OCI-M1 (cell line): ENCODE data around the gene IL23A.
"Not testable (repeated sequence)": the region's sequence is repeated elsewhere in the genome, so short reads cannot be mapped to it uniquely, and the experiment has no call there.

Source experiments
- DNase-seq: peaks from one replicate; lab custom pipeline; 2025; lab: John Stamatoyannopoulos, UW

IL23A gene

GRCh38 chr12:56338308-56339157 lies at the start of gene IL23A:
Gene IL23A (plus strand): TSS chr12:56338884. CDS start chr12:56339045, 161 bp downstream.
- DNase-seq: no peak

- no peak for DNase-seq
These were observed 44.9 kb upstream of the IL23A start for GRCh38 chr12:56293795-56294194.

DNA sequence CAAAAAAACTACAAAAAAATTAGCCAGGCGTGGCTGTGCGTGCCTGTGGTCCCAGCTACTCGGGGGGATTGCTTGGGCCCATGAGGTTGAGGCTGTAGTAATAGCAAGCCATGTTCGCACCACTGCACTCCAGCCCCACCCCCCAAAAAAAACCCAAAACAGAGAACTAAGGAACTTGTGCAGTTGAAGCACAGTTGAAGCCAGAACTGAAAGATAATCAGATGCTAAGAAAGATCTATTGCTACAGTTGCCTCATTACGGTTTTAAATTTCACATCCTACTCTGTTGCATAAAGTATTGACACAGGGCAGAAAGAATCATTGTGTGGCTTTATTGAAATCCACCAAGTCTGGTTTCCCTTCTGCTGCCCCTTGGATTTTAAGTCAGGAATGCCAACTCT lies 42.4 kb upstream of the IL23A start:
- peak; percentile 7 for DNase-seq

GRCh38 chr12:56297400-56297799 lies 41.3 kb upstream of the IL23A start:
- no peak for DNase-seq

DNA sequence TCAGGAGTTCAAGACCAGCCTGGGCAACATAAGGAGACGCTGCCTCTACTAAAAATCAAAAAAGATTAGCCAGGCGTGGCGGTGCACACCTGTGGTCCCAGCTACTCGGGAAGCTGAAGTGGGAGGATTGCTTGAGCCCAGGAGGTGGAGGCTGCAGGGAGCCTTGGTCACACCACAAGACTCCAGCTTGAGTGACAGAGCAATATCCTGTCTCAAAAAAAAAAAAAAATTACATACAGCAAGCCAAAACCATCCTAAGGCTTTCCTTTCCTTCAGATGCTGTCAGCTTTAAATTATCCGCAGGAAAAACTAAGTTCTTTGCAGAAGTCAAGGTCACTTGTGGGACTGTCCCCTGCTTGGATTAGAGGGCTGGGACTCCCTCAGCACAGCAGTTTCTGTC lies 39.9 kb upstream of the IL23A start:
- DNase-seq: no peak

GRCh38 chr12:56299308-56299852 lies 39.3 kb upstream of the IL23A start:
- DNase-seq: peak; percentile 68

- DNase-seq: peak; percentile 99
These were observed 38.6 kb upstream of the IL23A start, which contains the start of gene CS for GRCh38 chr12:56299853-56300643. Gene CS (minus strand): TSS chr12:56300330. CDS start chr12:56300201, 129 bp downstream.

DNA sequence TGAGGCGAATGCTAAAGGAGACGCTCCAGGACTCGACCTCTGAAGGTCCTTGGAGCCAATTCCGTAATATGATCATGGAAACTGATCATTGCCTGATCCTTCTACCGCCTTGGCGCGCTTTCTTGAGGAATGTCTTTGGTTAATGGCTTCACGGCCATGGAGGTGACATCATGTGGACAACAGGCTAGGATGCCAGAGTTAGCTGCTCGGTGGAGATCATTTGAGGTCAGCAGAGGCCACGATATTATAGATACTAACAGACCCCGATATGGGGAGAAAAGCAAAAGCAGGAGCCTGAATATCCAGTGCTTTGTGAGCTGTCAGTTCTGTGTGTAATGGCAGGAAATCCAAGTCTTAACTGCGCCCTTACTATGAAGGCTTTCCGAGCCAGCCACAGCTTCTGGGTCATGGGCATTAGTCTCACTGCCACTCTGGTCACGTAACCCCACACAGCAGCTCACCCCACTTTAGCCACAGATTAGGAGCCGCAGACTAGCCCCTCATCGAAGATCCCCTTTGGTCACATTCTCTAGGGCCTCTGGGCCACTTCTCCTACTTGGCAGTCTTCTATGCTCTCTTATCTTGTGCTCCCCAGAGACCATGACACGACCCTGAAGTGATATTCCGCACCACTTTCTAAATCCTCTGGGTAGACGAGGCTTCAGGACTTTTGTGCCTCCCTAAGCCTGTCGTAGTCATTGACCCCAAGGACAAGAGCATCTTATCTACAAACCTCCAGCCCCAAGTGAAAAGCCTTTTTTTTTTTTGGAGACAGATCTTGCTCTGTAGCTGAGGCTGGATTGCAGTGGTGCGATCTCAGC lies 37.8 kb upstream of the IL23A start:
- peak; percentile 93 for DNase-seq

GRCh38 chr12:56304276-56304675 lies 34.4 kb upstream of the IL23A start:
- no peak for DNase-seq

GRCh38 chr12:56304872-56305590 lies 33.7 kb upstream of the IL23A start:
- DNase-seq: no peak

- no peak for DNase-seq
These were observed 31.3 kb upstream of the IL23A start for GRCh38 chr12:56307221-56307965.

GRCh38 chr12:56308714-56309113 lies 30.0 kb upstream of the IL23A start:
- no peak for DNase-seq

GRCh38 chr12:56311003-56311402 lies 27.7 kb upstream of the IL23A start:
- DNase-seq: no peak

DNA sequence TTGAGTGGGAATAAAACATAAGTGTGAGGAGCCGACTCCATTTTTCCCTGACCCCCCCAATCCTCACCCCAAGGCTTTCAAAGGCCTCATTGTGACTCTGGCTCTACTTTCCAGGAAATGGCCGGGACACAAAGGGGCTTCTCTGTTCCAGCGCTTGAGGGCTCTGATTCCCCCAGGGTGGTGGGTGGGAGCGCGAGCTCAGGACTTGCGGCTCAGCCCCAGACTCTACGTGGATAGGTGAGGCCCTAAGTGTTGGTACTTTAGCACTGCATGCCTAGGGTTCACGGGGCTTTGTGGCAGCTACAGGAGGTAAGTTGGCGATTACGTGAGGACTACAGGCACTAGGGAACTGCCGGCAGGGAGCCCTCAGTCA lies 23.4 kb upstream of the IL23A start:
- peak; percentile 61 for DNase-seq

GRCh38 chr12:56315622-56316473 lies 22.8 kb upstream of the IL23A start, which contains the start of gene CNPY2:
Gene CNPY2 (minus strand): TSS chr12:56315988. CDS start chr12:56315217, 771 bp downstream.
- DNase-seq: peak; percentile 96

DNA sequence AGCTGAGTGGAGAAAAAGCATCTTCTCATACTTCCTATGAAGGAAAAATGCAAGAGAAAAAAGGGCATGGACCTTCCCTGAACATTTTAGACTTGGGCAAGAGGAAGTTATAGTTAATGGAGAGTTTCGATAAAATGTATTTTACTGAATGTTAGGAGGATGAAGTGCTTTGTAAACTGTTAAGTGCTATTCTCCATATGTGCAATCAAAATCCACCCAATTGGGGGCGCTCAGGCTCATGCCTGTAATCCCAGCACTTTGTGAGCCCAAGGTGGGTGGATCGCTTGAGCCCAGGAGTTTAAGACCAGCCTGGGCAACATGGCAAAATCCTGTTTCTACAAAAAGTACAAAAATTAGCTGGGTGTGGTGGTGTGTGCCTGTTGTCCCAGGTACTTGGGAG lies 21.0 kb upstream of the IL23A start:
- DNase-seq: peak; percentile 13

- DNase-seq: peak; percentile 16
These were observed 17.7 kb upstream of the IL23A start for GRCh38 chr12:56321027-56321426.

- DNase-seq: not testable (repeated sequence)
These were observed 17.1 kb upstream of the IL23A start for GRCh38 chr12:56321610-56322009.

DNA sequence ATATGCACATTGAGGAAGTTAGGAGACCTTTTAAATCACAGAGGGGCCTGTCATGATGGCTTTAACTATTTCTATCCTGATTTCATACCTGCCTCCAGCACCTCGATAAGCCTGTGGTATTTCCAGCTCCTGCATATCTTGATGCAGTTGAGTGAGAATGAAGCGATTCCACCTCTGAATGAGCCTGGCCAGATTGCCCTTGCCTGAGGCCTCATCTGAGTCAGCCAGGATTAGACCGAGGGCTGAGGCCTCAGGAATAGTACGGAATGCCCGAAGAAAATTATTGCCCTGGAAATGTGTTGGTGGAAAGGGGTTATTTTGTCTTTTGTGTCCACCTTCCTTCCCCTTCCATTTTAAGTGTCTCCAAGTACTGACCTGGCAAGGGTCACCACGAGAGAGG lies 14.5 kb upstream of the IL23A start:
- DNase-seq: no peak
